GM18907 (cell line): ENCODE results near the gene TTC34.
"Not testable (repeated sequence)": the region's sequence is repeated elsewhere in the genome, so short reads cannot be mapped to it uniquely, and the experiment has no call there.

Source experiments
- ATAC-seq: cut with Tn5 transposase; IDR thresholded peaks from one replicate; pipeline ENCODE4 v1.9.1; 2021; ENCODE audit warnings: mild to moderate bottlenecking, moderate library complexity; ENCODE audit not compliant: unreplicated experiment

TTC34 gene

DNA sequence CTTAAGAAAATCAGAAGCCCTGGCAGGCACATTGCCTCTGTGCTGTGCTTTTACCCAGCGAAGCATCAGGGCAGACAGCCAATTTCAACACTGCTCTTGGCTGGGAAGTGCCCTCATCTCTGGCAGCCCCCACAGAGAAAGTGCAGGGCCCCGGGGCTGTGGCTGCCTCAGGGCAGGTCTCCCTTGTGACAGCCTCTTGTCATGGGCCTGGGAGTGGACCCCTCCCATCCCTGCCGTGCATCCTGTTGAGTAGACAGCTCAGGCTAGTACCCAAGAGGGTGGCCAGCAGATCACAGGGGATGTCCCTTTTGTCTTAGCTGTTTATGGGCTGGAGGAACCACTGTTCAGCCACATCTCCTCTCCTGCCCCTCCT, 23.3 kb downstream of the TTC34 start:
- no peak for ATAC-seq

DNA sequence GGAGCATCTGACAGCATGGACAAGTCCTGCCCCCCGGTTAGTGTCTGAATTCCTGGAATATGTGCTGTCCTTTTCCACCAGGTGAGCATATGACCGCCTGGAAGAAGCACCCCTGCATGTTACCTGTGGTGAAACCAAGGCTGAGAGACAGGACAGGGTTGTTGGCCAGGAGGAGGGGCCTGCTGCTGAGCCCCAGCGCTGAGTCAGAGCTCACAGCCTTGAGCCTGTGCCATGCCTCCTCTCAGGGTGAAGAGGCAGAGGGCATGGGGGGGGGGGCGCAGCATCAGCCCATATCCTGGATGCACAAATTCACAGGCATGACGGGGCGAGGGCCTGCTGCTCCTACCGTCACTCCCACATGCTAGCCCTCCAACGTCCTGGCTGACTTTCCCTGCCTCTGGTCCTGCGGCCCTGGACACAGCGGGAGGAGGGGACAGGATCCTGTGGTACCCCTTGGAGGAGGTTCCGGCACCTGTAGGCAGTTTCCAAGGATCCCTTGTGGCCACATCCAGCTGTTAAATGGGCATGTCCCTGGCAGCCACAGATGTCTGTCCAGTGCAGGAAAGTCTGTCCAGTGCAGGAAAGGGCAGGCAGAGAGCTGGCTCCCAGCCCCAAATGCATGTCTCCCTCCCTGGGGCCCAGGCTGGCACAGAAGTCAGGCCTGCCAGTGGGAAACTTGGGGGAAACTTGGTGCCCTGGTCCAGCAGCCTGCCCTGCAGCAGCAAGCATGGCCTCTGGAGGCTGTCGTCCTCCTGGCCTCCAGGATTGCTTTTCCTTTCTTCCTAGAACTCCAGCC, 23.9 kb downstream of the TTC34 start:
- ATAC-seq, result no peak

DNA sequence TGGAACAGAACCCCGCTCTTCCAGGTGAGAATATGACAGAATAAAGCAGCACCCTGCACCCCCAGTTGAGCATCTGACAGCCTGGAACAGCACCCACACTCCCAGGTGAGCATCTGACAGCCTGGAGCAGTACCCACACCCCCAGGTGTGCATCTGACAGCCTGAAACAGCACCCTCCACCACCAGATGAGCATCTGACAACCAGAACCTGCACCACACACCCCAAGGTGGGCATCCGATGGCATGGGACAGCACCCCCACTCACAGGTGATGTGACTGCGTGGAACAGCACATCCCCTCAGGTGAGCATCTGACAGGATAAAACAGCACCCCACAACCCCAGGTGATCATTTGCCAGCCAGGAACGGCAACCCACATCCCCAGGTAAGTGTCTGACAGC, 26.2 kb downstream of the TTC34 start:
- ATAC-seq, result not testable (repeated sequence)

DNA sequence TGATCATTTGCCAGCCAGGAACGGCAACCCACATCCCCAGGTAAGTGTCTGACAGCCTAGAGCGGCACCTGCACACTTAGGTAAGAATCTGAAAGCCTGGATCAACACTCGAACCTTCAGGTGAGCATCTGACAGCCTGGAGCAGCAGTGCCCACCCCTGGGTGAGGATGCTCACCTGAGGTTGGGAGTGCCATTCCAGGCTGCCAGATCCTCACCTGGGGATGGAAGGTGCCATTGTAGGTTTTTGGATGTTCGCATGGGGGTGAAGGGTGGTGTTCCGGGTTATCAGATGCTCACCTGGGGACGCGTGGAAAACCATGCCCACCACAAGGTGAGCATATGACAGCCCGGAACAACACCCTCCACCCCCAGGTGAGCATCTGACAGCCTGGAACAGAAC, 33.4 kb downstream of the TTC34 start:
- not testable (repeated sequence) for ATAC-seq

DNA sequence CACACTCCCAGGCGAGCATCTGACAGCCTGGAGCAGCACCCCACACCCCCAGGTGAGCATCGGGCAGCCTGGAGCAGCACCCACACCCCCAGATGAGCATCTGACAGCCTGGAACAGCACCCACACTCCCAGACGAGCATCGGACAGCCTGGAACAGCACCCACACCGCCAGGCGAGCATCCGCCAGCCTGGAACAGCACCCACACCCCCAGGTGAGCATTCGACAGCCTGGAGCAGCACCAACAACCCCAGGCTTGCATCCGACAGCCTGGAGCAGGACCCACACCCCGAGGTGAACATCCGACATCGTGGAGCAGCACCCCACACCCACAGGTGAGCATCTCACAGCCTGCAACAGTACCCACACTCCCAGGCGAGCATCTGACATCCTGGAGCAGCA, 42.1 kb downstream of the TTC34 start:
- ATAC-seq, result not testable (repeated sequence)

DNA sequence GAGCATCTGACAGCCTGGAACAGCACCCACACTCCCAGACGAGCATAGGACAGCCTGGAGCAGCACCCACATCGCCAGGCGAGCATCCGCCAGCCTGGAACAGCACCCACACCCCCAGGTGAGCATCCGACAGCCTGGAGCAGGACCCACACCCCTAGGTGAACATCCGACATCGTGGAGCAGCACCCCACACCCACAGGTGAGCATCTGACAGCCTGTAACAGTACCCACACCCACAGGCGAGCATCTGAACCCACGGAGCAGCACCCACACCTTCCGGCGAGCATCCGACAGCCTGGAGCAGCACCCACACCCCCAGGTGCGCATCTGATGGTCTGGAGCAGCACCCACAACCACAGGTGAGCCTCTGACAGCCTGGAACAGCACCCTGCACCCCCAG, 44.0 kb downstream of the TTC34 start:
- ATAC-seq, result not testable (repeated sequence)

DNA sequence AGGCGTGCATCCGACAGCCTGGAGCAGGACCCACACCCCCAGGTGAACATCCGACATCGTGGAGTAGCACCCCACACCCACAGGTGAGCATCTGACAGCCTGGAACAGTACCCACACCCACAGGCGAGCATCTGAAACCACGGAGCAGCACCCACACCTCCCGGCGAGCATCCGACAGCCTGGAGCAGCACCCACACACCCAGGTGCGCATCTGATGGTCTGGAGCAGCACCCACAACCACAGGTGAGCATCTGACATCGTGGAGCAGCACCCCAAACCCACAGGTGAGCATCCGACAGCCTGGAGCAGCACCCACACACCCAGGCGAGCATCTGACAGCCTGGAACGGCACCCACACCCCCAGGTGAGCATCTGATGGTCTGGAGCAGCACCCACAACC, 46.1 kb downstream of the TTC34 start:
- not testable (repeated sequence) for ATAC-seq

DNA sequence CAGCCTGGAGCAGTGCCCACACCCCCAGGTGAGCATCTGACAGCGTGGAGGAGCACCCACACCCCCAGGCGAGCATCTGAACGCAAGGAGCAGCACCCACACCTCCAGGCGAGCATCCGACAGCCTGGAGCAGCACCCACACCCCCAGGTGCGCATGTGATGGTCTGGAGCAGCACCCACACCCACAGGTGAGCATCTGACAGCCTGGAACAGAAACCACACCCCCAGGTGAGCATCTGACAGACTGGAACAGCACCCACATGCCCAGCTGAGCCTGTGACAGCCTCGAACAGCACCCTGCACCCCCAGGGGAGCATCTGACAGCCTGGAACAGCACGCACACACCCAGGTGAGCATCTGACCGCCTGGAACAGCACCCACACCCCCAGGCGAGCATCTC, 46.9 kb downstream of the TTC34 start:
- ATAC-seq, result not testable (repeated sequence)

DNA sequence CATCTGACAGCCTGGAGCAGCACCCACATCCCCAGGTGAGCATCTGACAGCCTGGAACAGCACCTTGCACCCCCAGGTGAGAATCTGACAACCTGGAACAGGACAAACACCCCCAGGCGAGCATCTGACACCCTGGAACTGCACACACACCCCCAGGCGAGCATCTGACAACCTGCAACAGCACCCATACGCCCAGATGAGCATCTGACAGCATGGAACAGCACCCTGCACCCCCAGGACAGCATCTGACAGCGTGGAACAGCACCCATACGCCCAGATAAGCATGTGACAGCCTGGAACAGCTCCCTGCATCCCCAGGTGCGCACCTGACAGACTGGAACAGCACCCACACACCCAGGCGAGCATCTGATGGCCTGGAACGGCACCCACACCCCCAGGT, 49.0 kb downstream of the TTC34 start:
- not testable (repeated sequence) for ATAC-seq

DNA sequence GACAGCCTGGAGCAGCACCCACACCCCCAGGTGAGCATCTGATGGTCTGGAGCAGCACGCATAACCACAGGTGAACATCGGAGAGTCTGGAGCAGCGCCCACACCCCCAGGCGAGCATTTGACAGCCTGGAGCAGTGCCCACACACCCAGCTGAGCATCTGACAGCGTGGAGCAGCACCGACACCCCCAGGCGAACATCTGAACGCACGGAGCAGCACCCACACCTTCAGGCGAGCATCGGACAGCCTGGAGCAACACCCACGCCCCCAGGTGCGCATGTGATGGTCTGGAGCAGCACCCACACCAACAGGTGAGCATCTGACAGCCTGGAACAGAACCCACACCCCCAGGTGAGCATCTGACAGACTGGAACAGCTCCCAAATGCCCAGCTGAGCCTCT, 49.6 kb downstream of the TTC34 start:
- ATAC-seq, result not testable (repeated sequence)

DNA sequence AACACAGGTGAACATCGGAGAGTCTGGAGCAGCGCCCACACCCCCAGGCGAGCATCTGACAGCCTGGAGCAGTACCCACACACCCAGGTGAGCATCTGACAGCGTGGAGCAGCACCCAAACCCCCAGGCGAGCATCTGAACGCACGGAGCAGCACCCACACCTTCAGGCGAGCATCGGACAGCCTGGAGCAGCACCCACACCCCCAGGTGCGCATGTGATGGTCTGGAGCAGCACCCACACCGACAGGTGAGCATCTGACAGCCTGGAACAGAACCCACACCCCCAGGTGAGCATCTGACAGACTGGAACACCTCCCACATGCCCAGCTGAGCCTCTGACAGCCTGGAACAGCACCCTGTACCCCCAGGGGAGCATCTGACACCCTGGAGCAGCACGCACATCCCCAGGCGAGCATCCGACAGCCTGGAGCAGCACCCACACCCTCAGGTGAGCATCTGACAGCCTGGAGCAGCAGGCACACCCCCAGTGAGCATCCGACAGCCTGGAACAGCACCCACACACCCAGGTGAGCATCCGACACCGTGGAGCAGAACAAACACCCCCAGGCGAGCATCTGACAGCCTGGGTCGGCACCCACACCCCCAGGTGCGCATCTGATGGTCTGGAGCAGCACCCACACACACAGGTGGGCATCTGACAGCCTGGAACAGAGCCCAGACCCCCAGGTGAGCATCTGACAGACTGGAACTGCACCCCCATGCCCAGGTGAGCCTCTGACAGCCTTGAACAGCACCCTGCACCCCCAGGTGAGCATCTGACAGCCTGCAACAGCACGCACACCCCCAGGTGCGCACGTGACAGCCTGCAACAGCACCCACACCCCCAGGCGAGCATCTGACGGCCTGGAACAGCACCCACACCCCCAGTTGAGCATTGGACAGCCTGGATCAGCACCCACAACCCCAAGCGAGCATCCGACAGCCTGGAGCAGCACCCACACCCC, 50.4 kb downstream of the TTC34 start:
- ATAC-seq, result not testable (repeated sequence)

DNA sequence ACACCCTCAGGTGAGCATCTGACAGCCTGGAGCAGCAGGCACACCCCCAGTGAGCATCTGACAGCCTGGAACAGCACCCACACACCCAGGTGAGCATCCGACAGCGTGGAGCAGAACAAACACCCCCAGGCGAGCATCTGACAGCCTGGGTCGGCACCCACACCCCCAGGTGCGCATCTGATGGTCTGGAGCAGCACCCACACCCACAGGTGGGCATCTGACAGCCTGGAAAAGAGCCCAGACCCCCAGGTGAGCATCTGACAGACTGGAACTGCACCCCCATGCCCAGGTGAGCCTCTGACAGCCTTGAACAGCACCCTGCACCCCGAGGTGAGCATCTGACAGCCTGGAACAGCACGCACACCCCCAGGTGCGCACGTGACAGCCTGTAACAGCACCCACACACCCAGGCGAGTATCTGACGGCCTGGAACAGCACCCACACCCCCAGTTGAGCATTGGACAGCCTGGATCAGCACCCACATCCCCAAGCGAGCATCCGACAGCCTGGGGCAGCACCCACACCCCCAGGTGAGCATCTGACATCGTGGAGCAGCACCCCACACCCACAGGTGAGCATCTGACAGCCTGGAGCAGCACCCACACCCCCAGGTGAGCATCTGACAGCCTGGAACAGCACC, 51.3 kb downstream of the TTC34 start:
- ATAC-seq, result not testable (repeated sequence)

DNA sequence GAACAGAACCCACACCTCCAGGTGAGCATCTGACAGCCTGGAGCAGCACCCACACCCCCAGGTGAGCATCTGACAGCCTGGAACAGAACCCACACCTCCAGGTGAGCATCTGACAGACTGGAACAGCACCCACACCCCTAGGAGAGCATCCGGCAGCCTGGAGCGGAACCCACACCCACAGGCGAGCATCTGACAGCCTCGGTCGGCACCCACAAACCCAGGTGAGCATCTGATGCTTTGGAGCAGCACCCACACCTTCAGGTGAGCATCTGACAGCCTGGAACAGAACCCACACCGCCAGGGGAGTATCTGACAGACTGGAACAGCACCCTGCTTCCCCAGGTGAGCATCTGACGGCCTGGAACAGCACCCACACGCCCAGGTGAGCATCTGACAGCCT, 52.9 kb downstream of the TTC34 start:
- ATAC-seq, result not testable (repeated sequence)

DNA sequence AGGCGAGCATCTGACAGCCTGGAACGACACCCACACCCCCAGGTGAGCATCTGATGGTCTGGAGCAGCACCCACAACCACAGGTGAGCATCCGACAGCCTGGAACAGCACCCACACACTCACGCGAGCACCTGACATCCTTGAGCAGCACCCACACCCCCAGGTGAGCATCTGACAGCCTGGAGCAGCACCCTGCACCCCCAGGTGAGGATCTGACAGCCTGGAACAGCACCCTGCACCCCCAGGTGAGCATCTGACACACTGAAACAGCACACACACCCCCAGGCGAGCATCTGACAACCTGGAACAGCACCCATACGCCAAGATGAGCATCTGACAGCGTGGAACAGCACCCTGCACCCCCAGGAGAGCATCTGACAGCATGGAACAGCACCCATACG, 106.7 kb downstream of the TTC34 start:
- ATAC-seq, result not testable (repeated sequence)

DNA sequence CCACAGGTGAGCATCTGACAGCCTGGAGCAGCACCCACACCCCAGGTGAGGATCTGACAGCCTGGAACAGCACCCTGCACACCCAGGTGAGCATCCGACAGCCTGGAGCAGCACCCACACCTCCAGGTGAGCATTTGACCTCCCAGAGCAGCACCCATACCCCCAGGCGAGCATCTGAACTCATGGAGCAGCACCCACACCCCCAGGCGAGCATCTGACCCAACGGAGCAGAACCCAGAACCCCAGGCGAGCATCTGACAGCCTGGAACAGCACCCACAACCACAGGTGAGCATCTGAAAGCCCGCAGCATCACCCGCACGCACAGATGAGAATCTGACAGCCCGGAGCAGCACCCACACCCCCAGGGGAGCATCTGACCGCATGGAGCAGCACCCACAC, 111.3 kb downstream of the TTC34 start:
- not testable (repeated sequence) for ATAC-seq

DNA sequence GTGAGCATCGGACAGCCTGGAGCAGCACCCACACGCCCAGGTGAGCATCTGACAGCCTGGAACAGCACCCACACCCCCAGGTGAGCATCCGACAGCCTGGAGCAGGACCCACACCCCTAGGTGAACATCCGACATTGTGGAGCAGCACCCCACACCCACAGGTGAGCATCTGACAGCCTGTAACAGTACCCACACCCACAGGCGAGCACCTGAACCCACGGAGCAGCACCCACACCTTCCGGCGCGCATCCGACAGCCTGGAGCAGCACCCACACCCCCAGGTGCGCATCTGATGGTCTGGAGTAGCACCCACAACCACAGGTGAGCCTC, 113.2 kb downstream of the TTC34 start:
- ATAC-seq, result not testable (repeated sequence)

DNA sequence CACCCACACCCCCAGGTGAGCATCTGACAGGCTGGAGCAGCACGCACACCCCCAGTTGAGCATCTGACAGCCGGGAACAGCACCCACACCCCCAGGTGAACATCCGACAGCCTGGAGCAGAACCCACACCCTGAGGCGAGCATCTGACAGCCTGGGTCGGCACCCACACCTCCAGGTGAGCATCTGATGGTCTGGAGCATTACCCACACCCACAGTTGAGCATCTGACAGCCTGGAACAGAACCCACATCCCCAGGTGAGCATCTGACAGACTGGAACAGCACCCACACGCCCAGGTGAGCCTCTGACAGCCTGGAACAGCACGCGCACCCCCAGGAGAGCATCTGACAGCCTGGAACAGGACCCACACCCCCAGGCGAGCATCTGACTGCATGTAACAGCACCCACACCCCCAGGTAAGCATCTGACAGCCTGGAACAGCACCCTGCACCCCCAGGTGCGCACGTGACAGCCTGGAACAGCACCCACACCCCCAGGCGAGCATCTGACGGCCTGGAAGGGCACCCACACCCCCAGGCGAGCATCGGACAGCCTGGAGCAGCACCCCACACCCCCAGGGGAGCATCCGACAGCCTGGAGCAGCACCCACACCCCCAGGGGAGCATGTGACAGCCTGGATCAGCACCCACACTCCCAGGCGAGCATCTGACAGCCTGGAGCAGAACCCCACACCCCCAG, 113.7 kb downstream of the TTC34 start:
- ATAC-seq, result not testable (repeated sequence)

DNA sequence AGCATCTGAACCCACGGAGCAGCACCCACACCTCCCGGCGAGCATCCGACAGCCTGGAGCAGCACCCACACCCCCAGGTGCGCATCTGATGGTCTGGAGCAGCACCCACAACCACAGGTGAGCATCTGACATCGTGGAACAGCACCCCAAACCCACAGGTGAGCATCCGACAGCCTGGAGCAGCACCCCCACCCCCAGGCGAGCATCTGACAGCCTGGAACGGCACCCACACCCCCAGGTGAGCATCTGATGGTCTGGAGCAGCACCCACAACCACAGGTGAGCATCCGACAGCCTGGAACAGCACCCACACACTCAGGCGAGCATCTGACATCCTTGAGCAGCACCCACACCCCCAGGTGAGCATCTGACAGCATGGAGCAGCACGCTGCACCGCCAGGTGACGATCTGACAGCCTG, 114.3 kb downstream of the TTC34 start:
- ATAC-seq, result not testable (repeated sequence)

DNA sequence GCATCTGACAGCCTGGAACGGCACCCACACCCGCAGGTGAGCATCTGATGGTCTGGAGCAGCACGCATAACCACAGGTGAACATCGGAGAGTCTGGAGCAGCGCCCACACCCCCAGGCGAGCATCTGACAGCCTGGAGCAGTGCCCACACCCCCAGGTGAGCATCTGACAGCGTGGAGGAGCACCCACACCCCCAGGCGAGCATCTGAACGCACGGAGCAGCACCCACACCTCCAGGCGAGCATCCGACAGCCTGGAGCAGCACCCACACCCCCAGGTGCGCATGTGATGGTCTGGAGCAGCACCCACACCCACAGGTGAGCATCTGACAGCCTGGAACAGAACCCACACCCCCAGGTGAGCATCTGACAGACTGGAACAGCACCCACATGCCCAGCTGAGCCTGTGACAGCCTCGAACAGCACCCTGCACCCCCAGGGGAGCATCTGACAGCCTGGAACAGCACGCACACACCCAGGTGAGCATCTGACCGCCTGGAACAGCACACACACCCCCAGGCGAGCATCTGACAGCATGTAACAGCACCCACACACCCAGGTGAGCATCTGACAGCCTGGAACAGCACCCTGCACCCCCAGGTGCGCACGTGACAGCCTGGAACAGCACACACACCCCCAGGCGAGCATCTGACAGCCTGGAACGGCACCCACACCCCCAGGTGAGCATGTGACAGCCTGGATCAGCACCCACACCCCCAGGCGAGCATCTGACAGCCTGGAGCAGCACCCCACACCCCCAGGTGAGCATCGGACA, 115.2 kb downstream of the TTC34 start:
- ATAC-seq, result not testable (repeated sequence)

DNA sequence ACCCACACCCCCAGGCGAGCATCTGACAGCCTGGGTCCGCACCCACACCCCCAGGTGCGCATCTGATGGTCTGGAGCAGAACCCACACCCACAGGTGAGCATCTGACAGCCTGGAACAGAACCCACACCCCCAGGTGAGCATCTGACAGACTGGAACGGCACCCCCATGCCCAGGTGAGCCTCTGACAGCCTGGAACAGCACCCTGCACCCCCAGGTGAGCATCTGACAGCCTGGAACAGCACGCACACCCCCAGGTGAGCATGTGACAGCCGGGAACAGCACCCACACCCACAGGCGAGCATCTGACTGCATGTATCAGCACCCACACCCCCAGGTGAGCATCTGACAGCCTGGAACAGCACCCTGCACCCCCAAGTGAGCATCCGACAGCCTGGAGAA, 115.8 kb downstream of the TTC34 start:
- not testable (repeated sequence) for ATAC-seq
